A673 (cell line): Measurements from ENCODE around the gene FAM222B. TPM values are rescaled to one million over a fixed set of nuclear protein-coding genes. Genes with fewer than 3 reads are reported as not detected.

ENCODE experiments used
- Bru-seq: library from RNA; stranded (reverse); fragments of 400-500 nt; gene quantifications from one replicate; lab custom pipeline; 2021; lab: Mats Ljungman, UMichigan
- BruChase-seq, 2 experiments: library from RNA; stranded (reverse); fragments of 400-500 nt; gene quantifications; one replicate each; lab custom pipeline; 2021; lab: Mats Ljungman, UMichigan
- BruUV-seq: library from RNA; stranded (reverse); fragments of 400-500 nt; replicated peaks from 2 replicates; lab custom pipeline; 2021; lab: Mats Ljungman, UMichigan
- CTCF ChIA-PET: fragments of 300-600 bp; sonication (Branson Sonifier 250); formaldehyde crosslinking; loops from one replicate; lab custom pipeline; 2022; ENCODE audit warnings: antibody characterized with exemption; lab: Charles Lee
- POLR2A ChIA-PET: fragments of 300-600 bp; sonication (Branson Sonifier 250); formaldehyde crosslinking; loops from one replicate; lab custom pipeline; 2022; ENCODE audit warnings: antibody characterized with exemption; ENCODE audit not compliant: low non-redundant PET; lab: Charles Lee
- DNase-seq: peaks from one replicate; pipeline ENCODE4 v3.0.0-alpha.2; 2015; ENCODE audit warnings: low spot score
- H3K27ac ChIP-seq: fragments of 200-600 bp; sonication (generic); 2 replicates; pipeline ENCODE4 v1.5.1; 2016; ENCODE audit warnings: mixed run types, low read depth, mild to moderate bottlenecking, mixed read lengths, antibody characterized with exemption, low read length; ENCODE audit not compliant: poor library complexity, severe bottlenecking
- H3K27me3 ChIP-seq: fragments of 200-600 bp; sonication (generic); replicated peaks from 2 replicates; pipeline ENCODE4 v1.6.1; 2017; ENCODE audit warnings: mixed run types, low read depth, mild to moderate bottlenecking, mixed read lengths, antibody characterized with exemption, low read length; ENCODE audit not compliant: insufficient read depth, poor library complexity
- H3K36me3 ChIP-seq: fragments of 200-600 bp; sonication (generic); 2 replicates; pipeline ENCODE4 v1.6.1; 2016; ENCODE audit warnings: mixed run types, mild to moderate bottlenecking, mixed read lengths, antibody characterized with exemption, low read length; ENCODE audit not compliant: insufficient read depth, poor library complexity, severe bottlenecking
- H3K4me1 ChIP-seq: fragments of 200-600 bp; sonication (generic); 2 replicates; pipeline ENCODE4 v1.6.1; 2017; ENCODE audit warnings: mixed run types, mild to moderate bottlenecking, mixed read lengths, antibody characterized with exemption, low read length; ENCODE audit not compliant: insufficient read depth, poor library complexity, severe bottlenecking
- H3K4me3 ChIP-seq: fragments of 200-600 bp; sonication (generic); 2 replicates; pipeline ENCODE4 v1.5.1; 2016; ENCODE audit warnings: low read depth, mixed run types, mild to moderate bottlenecking, mixed read lengths, low read length; ENCODE audit not compliant: poor library complexity, severe bottlenecking
- H3K9me3 ChIP-seq: fragments of 200-600 bp; sonication (generic); 2 replicates; pipeline ENCODE4 v1.6.1; 2016; ENCODE audit warnings: mixed run types, low read depth, mild to moderate bottlenecking, mixed read lengths, antibody characterized with exemption, low read length; ENCODE audit not compliant: poor library complexity, severe bottlenecking
- CTCF ChIP-seq: fragments of 300-800, 200-600 bp; sonication (generic); conservative IDR thresholded peaks from 2 replicates; pipeline ENCODE4 v1.5.1; 2017; ENCODE audit warnings: low read depth, mild to moderate bottlenecking, antibody characterized with exemption, low read length, moderate library complexity, mixed read lengths
- EZH2 ChIP-seq: fragments of 200-600 bp; sonication (generic); IDR thresholded peaks from 2 replicates; pipeline ENCODE4 v1.6.1; 2017; ENCODE audit warnings: borderline replicate concordance, low read depth, mild to moderate bottlenecking, mixed read lengths, antibody characterized with exemption, low read length; ENCODE audit not compliant: poor library complexity, severe bottlenecking
- intact Hi-C: fragments of 100-400 bp; cut with micrococcal nuclease; formaldehyde crosslinking; loops from one replicate; pipeline ENCODE4 v1.10.0; 2022; ENCODE audit not compliant: unreplicated experiment
- long read RNA-seq: library from polyadenylated mRNA; stranded (forward); transcript quantifications from one replicate; pipeline ENCODE4 v2.0.0, GENCODE V29; 2022
- total RNA-seq: library from RNA; stranded (reverse); gene quantifications from 2 replicates; pipeline ENCODE4 v1.2.3, GENCODE V29; 2021

FAM222B gene, protein sequence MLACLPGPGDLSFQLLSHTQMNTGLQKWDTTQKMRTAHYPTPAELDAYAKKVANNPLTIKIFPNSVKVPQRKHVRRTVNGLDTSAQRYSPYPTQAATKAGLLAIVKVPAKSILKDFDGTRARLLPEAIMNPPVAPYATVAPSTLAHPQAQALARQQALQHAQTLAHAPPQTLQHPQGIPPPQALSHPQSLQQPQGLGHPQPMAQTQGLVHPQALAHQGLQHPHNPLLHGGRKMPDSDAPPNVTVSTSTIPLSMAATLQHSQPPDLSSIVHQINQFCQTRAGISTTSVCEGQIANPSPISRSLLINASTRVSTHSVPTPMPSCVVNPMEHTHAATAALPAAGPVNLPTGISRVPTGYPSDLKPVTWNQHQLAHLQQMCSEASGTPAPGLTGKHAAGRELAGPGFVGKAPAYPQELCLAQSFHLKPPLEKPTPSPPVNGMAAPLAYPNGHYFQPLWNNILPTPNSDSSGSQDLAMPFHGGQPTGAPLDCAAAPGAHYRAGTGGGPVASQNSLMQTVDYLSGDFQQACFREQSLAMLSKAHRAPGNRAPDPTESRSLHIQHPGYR
- total RNA-seq (27.3 and 31.8 TPM in 2 replicates), Bru-seq, nascent RNA (percentile 71 among the genes with signal in this experiment), BruChase-seq, experiment 1, labeled RNA remaining after a 2-hour chase (percentile 75 among the genes with signal in this experiment), BruChase-seq, experiment 2, labeled RNA remaining after a 6-hour chase (percentile 86 among the genes with signal in this experiment)
- long read RNA-seq, full-length matches to known transcripts = 20 of 33 reads
- long read RNA-seq, partial matches to known transcripts = 0 of 33 reads
- long read RNA-seq, other reads (novel, unspliced or antisense) = 13 of 33 reads

- POLR2A ChIA-PET = interaction anchor here (0.6 to 0.7 kb wide), 3 partner anchors 70 to 295 kb away, joined by 3 to 11 read pairs (median 8); partner anchors contain the start of gene PIGS
- CTCF ChIA-PET = interaction anchor here (0.5 to 2.2 kb wide), 3 partner anchors 79 to 300 kb away, joined by 3 to 7 read pairs (median 3); no protein-coding TSS in a partner anchor
- Histone ChIP-seq H3K4me1 (peaks cover 11% of the 10 kb centered on the region), H3K27ac (peak within 1 kb of the TSS; percentile 74), H3K36me3 (no peaks in the 10 kb centered on the region), H3K27me3 (no peaks in the 10 kb centered on the region), H3K4me3 (peak within 1 kb of the TSS; percentile 87), H3K9me3 (no peaks in the 10 kb centered on the region)
- peak; percentile 95 for DNase-seq
- intact Hi-C loops = loop anchor here (5.0 kb wide), 1 partner anchor 80 kb away; no protein-coding TSS in a partner anchor
- no TSS peak for BruUV-seq
- TF ChIP-seq CTCF (no peak), EZH2 (no peak)
Observed at GRCh38 chr17:28842282-28843012, at the start of gene FAM222B. FAM222B (minus strand) TSS chr17:28842790; CDS start chr17:28766667, 76,123 bp downstream.

GRCh38 chr17:28892024-28892423 is 49.4 kb upstream of the FAM222B start:
- Histone ChIP-seq H3K4me3 (no peak overlapping the region), H3K27ac (peak overlapping the region; percentile 30), H3K9me3 (no peaks in the 10 kb centered on the region), H3K36me3 (no peaks in the 10 kb centered on the region), H3K27me3 (no peaks in the 10 kb centered on the region), H3K4me1 (peaks cover 22% of the 10 kb centered on the region)
- no peak for DNase-seq
- no TSS peak for BruUV-seq
- POLR2A ChIA-PET = interaction anchor here (0.5 to 0.6 kb wide), 2 partner anchors 141 to 149 kb away, joined by 3 to 7 read pairs; no protein-coding TSS in a partner anchor
- intact Hi-C loops = no loop called here
- CTCF ChIA-PET = interaction anchor here (0.7 kb wide), 1 partner anchor 165 kb away, joined by 9 read pairs; no protein-coding TSS in a partner anchor
- TF ChIP-seq CTCF = no peak
- TF ChIP-seq EZH2 = no peak

GRCh38 chr17:28891201-28891600 is 48.6 kb upstream of the FAM222B start:
- Histone ChIP-seq H3K4me3 (no peak overlapping the region), H3K27ac (no peak overlapping the region), H3K9me3 (no peaks in the 10 kb centered on the region), H3K4me1 (peaks cover 20% of the 10 kb centered on the region), H3K27me3 (no peaks in the 10 kb centered on the region), H3K36me3 (no peaks in the 10 kb centered on the region)
- intact Hi-C loops = no loop called here
- BruUV-seq = no TSS peak
- TF ChIP-seq EZH2 (no peak), CTCF (no peak)
- no peak for DNase-seq
- ChIA-PET POLR2A (no interaction called here), CTCF (no interaction called here)
